ENCODE results near the gene CNPPD1.
A peak's percentile ranks its signal among the peaks of the same experiment; 100 is the strongest.

CNPPD1 gene

GRCh38 chr2:219176818-219177551, at the start of gene CNPPD1:
TSS of gene CNPPD1 (minus strand) at chr2:219176925. CDS start at chr2:219176828, 97 bp downstream.
- peak within 1 kb of the TSS; percentile 99 for H3K27ac ChIP-seq
- DNase-seq (ENCODE audit: low read depth, low spot score), result no peak

- H3K27ac ChIP-seq, result no peak overlapping the region
- no peak for DNase-seq (ENCODE audit: low read depth, low spot score)
These were observed 48.6 kb upstream of the CNPPD1 start for GRCh38 chr2:219225350-219225749.

DNA sequence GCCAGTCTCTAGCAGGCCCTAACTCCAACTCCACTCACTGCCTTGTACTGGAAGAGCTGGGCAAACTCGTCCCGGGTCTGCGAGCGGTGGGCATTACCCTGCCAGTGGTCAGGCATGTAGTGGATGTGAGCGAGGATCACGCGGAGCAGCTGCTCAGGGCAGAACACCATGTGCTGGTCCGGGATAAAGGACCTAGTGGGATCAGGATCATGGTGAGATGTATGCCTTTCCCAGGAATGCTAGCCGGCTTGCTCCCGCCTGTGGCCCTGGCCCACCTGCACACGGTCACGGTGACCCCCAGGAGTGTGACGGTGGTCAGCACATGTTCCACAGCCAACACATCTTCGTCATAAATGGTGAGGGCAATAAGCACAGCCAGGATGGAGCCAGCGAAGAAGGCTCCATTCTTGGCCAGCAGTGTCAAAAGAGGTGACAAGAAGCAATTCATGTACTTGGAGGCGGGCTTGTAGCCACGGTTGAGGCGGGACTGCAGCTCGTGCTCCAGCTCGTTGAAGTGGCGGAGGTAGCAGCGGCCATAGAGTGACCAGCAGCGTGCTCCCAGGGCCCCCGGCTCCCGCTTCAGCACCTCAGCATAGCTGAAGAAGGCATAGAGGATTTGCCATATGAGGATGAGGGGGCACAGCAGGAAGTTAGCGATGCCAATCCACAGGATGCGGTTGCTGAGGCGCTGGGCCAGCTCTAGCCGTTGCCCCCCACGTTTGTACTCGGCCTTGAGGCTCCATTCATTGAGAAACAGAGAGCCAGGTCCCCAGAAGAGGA, 47.3 kb upstream of the CNPPD1 start:
- H3K27ac ChIP-seq, result no peak overlapping the region
- DNase-seq (ENCODE audit: low read depth, low spot score), result no peak

DNA sequence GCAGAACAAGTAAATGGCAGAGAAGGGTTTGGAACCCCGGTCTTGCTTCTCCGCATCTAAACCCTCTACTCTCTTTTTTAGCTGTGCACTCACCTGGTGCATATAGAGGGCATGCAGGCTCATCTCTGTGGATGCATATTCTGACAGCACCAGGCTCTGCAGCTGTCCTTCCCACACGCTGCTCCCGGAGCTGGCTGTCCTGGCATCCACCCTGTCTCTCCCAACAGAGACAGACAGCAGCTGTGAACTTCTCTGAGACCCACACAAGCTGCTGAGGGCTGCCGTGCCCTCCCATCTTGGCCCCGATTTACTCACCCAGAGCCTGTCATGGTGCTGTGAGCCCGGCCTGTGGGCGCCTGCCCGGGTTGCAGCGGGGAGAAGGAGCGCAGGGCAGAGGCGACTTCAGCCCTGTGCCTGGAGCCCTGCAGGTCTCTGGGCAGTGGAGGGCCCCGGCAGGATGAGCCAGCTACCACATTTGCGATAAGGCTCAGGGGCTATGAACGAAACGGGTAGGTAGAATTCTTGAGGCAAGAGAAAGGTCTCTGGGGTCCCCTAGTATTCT, 45.3 kb upstream of the CNPPD1 start:
- DNase-seq (ENCODE audit: low read depth, low spot score), result no peak
- H3K27ac ChIP-seq, result no peak overlapping the region

DNA sequence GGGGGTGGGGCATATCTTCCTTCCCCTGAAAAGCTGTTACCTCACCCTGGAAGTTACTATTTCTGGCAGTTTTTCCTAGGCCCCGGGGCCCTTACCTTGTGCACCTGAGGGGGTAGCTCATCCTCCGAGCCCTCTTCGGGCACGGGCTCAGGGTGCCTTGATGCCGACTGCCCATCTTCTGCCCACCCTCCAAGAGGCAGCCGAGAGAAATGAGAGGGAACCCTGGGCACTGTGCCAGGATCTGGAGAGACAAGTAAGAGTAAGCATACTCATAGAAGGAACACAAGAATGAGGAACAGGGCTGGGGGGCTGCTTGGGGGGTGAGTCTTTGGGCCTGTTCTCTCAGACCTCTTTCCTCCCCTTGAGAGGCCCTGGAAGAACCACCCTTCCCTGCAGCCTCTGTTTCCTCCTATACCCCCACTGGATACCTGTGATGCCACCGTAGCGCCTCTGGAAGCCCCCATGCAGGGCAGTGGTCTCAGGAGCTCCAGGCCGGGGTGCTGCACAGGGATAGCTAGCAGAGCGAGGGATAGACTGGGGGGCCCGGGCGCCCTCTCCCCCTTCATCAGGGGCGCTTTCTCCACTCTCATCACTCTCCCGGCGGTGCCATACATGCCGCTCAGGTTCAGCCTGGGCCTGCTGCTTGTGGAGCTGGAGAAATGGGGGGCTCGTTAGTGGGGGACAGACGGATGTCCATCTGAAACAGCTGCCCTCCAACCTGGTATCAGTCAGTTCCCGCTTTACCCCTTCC, 44.1 kb upstream of the CNPPD1 start:
- no peak for DNase-seq (ENCODE audit: low read depth, low spot score)
- H3K27ac ChIP-seq, result no peak overlapping the region

DNA sequence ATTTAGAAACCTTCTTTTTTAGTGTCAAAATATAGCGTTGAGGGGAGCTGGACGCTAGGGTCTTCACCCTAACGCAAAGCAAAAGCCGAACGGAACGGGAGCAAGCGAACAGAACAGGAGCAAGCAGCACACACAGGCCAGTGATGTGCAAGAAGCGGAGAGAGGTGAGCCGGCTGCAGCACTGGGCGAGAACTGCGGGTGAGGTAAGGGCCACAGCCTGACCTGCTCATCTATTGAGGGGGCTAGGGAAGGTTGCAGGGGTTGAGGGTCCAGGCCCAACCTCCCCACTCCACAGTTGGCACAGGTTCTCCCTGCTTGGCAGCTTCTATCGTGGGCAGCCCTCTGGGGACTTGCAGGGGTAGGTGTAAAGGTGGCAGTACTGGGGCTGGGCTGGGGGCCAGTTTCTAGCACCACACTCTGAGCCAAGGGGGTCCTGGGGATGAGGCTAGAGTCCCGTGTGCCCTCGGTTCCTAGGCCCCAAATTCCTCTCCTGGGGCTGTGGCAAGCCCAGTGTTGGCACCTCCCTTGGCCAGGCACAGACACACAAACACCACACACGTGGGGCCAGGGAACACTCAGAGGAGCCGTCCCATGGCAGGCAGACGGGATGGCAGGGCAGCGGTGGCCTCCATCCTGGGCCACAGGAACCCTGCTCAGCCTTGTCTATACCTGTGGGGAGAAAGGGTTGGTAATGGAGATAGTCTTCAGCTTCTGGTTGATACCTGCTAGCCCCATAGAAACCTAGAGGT, 43.2 kb upstream of the CNPPD1 start:
- no peak for DNase-seq (ENCODE audit: low read depth, low spot score)
- H3K27ac ChIP-seq, result no peak overlapping the region

DNA sequence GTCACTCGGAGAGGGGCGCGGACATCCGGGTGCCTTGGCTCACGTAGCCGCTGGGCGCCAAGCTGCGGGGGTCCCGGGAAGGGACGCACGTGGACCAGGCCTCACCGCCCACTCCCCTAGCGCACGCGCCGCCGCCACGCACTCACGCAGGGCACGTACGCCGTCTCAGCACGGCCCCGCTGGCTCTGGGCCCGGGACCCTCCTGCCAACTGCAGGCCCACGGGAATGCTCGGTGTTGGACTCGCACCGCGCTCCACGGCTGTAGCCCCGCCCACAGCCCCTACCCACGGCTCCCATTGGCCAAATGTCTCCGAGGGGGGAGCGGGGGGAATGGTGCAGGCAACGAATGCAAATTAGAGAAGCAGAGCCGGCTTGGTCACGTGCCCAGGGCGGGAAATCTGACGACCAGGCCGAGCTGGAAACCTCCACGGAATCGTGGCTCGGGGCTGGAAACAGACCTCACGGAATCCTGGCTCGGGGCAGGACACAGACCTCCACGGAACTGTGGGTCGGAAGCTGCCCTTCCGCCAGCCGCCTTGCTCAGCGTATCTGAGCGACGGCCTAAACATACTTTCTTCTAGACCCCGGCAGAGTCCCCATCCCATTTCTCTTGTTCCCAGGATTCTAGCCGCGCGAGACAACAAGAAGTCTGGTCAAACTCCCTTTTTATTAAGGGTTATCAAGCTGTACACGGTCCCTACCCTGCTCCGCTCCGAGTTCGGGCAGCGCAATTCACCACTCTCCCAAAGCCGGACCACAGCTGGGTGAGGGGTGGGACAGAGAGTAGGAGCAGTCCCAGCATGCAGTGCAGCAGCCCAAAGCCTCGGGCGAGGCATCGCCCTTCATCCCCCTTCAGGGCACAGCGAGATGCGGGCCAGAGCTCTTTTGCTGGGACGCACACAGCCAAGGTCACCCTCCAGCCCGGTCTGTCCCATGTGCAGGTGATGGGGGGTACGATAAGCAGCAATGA, 42.3 kb upstream of the CNPPD1 start, which contains the start of gene ABCB6:
TSS of gene ABCB6 (minus strand) at position 227 of the 970 bp plus-strand sequence. CDS start 285 bp downstream, outside the sequence.
- peak; percentile 14 for DNase-seq (ENCODE audit: low read depth, low spot score)

DNA sequence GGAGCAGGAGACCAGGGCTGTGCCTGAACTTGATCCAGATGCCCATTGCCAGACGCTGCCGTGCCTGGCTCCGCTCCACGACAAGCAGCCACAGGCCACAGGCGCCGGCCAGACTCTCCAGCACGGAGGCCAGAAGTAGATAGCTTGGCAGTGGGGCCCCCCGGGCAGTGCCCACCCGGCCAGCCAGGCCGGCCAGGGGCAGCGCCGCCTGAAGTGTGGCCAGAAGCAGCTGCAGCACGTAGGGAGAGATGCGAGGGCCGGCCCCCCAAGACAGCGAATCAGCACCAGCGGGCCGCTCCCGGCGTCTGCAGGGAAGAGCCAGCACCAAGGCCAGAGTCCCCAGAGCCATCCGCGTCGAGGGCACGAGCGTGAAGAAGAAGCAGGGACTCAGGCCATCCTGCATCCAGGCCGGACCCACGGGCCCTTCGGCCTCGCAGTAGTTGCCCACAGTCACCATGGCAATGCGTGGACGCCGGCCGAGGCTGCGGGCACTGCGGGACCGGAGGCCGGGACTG, 41.5 kb upstream of the CNPPD1 start:
- no peak for DNase-seq (ENCODE audit: low read depth, low spot score)
- peak overlapping the region; percentile 83 for H3K27ac ChIP-seq

More for the DNA sequence above, 42.3 kb upstream of the CNPPD1 start, which contains the start of gene ABCB6:
- peak within 1 kb of the TSS; percentile 83 for H3K27ac ChIP-seq

- no peak overlapping the region for H3K27ac ChIP-seq
- no peak for DNase-seq (ENCODE audit: low read depth, low spot score)
These were observed 39.8 kb upstream of the CNPPD1 start for GRCh38 chr2:219216535-219216915.

DNA sequence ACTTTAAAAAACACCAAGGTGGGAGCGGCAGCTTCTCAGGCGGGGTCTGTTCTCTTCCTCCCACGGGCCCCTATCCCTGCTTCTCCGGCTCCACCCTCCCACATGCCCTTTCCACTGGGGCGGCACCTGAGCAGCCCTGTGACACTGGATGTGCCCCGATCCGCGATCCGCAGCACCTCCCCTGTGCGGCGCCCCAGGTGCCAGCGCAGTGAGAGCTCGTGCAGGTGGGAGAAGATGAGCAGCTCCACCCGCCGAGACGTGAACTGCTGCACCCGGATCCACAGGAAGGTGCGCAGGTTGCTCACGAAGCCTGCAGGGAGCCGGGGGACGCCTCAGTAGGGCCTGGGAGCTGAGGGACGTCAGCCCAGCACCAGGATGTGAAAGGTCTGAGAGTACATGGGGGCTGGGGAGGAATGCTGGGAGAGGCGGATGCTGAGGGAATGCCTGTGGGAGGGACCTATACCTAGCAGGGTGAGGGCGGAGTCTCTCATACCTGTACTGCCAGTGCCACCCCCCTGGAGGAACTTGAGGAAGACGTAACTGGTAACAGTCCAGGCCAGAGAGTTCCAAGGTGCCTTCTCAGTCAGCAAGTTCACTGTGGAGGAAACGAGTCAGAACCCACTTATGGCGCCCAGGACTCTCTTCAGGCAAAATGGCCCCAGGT, 39.3 kb upstream of the CNPPD1 start:
- DNase-seq (ENCODE audit: low read depth, low spot score), result no peak
- H3K27ac ChIP-seq, result no peak overlapping the region

DNA sequence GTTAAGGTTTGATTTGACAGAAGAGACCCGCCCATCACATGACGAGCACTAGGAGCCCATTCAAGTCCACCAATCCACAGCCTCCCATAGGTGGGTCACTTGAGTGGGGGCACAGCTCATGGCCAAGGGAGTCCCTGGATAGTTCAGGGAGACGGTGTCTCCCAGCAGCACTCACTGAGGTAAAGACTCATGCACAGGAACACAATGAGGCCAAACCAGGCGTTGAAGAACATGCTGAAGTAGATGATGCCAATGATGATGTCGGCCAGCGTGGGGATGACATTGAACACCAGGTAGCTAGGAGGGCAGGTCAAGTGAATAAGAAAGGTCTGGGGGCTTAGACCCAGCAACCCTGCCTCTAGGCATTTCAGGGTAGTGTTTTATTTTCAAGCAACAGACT, 38.1 kb upstream of the CNPPD1 start:
- no peak overlapping the region for H3K27ac ChIP-seq
- DNase-seq (ENCODE audit: low read depth, low spot score), result no peak

GRCh38 chr2:219214141-219214540, 37.4 kb upstream of the CNPPD1 start:
- no peak for DNase-seq (ENCODE audit: low read depth, low spot score)
- H3K27ac ChIP-seq, result no peak overlapping the region

DNA sequence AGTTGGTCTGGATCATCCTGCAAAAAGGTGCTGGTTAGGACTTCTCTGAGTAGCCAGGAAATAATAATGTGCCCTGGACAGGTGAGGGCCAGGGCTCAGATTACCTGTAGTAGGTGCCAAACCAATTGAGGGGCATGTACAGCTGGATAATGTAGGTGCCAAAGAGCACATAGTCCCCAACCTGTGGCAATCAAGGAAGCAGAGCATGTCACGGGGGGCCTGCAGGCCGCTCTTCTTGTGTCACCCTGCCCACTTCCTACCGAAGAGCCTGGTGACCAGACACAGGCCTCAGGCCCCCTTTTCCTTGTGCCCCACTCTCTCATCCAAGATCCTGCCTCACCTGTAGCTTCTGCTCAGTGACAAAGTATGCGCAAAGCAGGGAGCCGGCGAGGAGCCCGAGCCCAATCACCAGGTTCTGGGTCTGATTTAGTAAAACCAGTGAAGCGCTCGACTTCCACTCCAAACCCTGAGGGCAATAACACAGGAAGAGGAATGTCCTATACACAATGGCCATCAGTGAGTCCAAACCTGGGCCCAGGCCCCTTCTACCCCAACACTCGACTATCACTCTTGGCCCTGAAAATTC, 36.9 kb upstream of the CNPPD1 start:
- no peak overlapping the region for H3K27ac ChIP-seq
- no peak for DNase-seq (ENCODE audit: low read depth, low spot score)

DNA sequence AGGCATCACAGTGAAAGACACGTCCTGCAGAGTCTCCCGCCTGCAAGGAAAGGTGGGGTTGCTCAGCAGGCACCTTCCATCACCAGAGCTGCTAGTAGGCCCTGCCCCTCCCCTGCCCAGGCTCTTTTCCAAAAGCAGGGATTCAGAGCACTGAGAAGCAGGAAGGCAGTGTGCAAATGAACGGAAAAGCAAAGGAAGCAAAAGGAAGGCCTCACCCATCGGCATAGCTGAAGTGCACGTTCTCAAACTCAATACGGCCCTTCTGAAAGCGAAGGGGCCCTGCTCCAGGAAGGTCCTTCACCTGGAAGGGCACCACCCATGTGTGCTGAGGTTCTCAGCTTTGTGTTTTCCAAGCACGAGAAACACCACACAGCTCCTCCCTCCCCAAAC, 36.3 kb upstream of the CNPPD1 start:
- no peak overlapping the region for H3K27ac ChIP-seq
- DNase-seq (ENCODE audit: low read depth, low spot score), result no peak

GRCh38 chr2:219210886-219211362, 34.2 kb upstream of the CNPPD1 start:
- H3K27ac ChIP-seq, result no peak overlapping the region
- DNase-seq (ENCODE audit: low read depth, low spot score), result no peak

- H3K27ac ChIP-seq, result no peak overlapping the region
- no peak for DNase-seq (ENCODE audit: low read depth, low spot score)
These were observed 33.6 kb upstream of the CNPPD1 start for GRCh38 chr2:219210196-219210885.

Data from epithelial cell of prostate (primary cell).